HL-60 (cell line): ENCODE results near the gene AKR1B1.

Experiments
- DNase-seq, 2 experiments: peaks; one replicate each; pipeline ENCODE4 v3.0.0-alpha.2; 2010 to 2020; ENCODE audit warnings: low read depth in 1 of 2, low spot score in 1 of 2
- H3K27ac ChIP-seq: fragments of 250-450 bp; sonication (Bioruptor Pico); replicated peaks from 2 replicates; pipeline ENCODE4 v1.5.1; 2020; ENCODE audit warnings: mild to moderate bottlenecking, moderate library complexity
- H3K27me3 ChIP-seq: fragments of 250-450 bp; sonication (Bioruptor Pico); 2 replicates; pipeline ENCODE4 v1.5.1; 2021; ENCODE audit warnings: mild to moderate bottlenecking, moderate library complexity; ENCODE audit not compliant: insufficient read depth, poor library complexity, severe bottlenecking
- H3K4me3 ChIP-seq: replicated peaks from 2 replicates; pipeline ENCODE4 v1.5.1; 2011; ENCODE audit warnings: mild to moderate bottlenecking, control low read depth, low read length; ENCODE audit not compliant: insufficient read depth
- CTCF ChIP-seq: IDR thresholded peaks from one replicate; pipeline ENCODE4 v1.5.1; 2011; ENCODE audit warnings: low read length, control low read depth, inconsistent platforms; ENCODE audit not compliant: insufficient read depth
- GABPA ChIP-seq: IDR thresholded peaks from 2 replicates; pipeline ENCODE4 v1.6.1; 2012; ENCODE audit warnings: low read depth
- POLR2AphosphoS5 ChIP-seq: IDR thresholded peaks from 2 replicates; pipeline ENCODE4 v1.6.1; 2012; ENCODE audit warnings: low read depth
- REST ChIP-seq: IDR thresholded peaks from 2 replicates; pipeline ENCODE4 v1.6.1; 2012; ENCODE audit warnings: low read depth; ENCODE audit not compliant: insufficient replicate concordance
- SPI1 ChIP-seq: IDR thresholded peaks from 2 replicates; pipeline ENCODE4 v1.6.1; 2012; ENCODE audit warnings: low read depth, mild to moderate bottlenecking, borderline replicate concordance

AKR1B1 gene

GRCh38 chr7:134462337-134462925 lies 3.5 kb upstream of the AKR1B1 start:
- peaks cover 28% of the 10 kb centered on the region for H3K27me3 ChIP-seq
- no peak overlapping the region for H3K27ac ChIP-seq
- no peak for DNase-seq
- no peak overlapping the region for H3K4me3 ChIP-seq
- TF ChIP-seq REST (no peak), POLR2AphosphoS5 (no peak), SPI1 (no peak), CTCF (no peak), GABPA (no peak)

- DNase-seq = no peak
- Histone ChIP-seq H3K4me3 (no peak overlapping the region), H3K27ac (no peak overlapping the region), H3K27me3 (peaks cover 32% of the 10 kb centered on the region)
- TF ChIP-seq REST (no peak), SPI1 (0 out of 2 replicates have a peak, but pooled peaks have one; percentile 36)
These were observed 3.0 kb upstream of the AKR1B1 start for GRCh38 chr7:134461916-134462315.

GRCh38 chr7:134459981-134460380 lies 1.1 kb upstream of the AKR1B1 start:
- no peak for TF ChIP-seq SPI1
- Histone ChIP-seq H3K4me3 (no peak overlapping the region), H3K27ac (no peak overlapping the region), H3K27me3 (peaks cover 32% of the 10 kb centered on the region)
- DNase-seq = no peak

GRCh38 chr7:134458341-134458805 lies 527 bp downstream of the AKR1B1 start:
- TF ChIP-seq GABPA = no peak
- H3K27ac ChIP-seq = no peak overlapping the region
- peaks cover 32% of the 10 kb centered on the region for H3K27me3 ChIP-seq
- DNase-seq = peak in 1 of 2 experiments; percentile 18
- peak overlapping the region; percentile 78 for H3K4me3 ChIP-seq

- Histone ChIP-seq H3K27ac (no peak overlapping the region), H3K4me3 (no peak overlapping the region), H3K27me3 (peaks cover 32% of the 10 kb centered on the region)
- TF ChIP-seq REST (no peak), CTCF (no peak), GABPA (no peak), POLR2AphosphoS5 (no peak), SPI1 (no peak)
- no peak for DNase-seq
These were observed 1.7 kb downstream of the AKR1B1 start for GRCh38 chr7:134457210-134457609.
